Suppressor macrophage treated with lipopolysaccharide for 4 hours (primary cell): ENCODE results near the gene RUFY3.
"Not testable (repeated sequence)": the region's sequence is repeated elsewhere in the genome, so short reads cannot be mapped to it uniquely, and the experiment has no call there.

Experiments
- DNase-seq: peaks from one replicate; pipeline ENCODE4 v3.0.0-alpha.2; 2020

The RUFY3 gene

GRCh38 chr4:70788733-70789132 is 67.0 kb downstream of the RUFY3 start:
- DNase-seq = no peak

DNA sequence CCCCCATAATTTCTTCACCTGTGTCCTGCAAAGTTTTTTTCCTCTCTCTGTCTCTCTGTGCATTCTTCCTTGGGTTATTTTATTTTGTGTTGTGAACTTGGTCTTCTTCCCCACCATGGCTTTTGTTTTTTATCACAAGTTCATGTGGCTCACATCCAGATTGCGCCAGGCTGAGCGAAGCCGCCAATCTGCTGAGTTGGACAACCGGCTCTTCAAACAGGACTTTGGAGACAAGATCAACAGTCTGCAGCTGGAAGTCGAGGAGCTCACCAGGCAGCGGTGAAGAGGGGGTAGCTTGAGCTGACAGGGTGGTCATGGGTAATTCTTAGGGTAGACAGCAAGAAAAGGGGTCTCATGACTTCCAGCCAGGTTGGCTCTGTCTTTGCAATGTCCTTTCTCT is 71.9 kb downstream of the RUFY3 start:
- no peak for DNase-seq

DNA sequence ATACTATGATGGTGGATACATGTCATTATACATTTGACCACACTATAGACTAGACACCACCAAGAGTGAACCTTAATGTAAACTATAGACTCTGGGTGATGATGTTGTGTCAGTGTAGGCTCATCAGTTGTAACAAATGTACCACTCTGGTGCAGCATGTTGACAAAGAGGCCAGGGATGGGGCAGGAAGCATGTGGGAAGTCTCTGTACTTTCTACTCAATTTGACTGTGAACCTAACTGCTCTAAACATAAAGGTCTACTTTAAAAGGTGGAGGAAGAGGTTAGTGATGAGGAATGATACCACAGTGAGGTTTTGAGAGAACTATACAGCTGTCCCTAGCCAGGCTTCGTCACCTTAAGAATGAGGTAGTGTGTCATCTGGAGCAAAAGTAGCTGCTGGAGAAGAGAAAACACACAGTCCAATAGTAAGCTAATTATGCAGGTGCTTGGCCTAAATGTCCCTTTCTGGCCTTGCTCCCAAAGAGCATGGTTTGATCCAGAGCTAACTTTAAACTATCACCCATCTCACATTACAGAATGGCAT is 79.6 kb downstream of the RUFY3 start:
- no peak for DNase-seq

GRCh38 chr4:70802928-70803580 is 81.3 kb downstream of the RUFY3 start:
- no peak for DNase-seq

GRCh38 chr4:70808151-70808550 is 86.4 kb downstream of the RUFY3 start:
- peak; percentile 15 for DNase-seq

GRCh38 chr4:70815370-70815769 is 93.6 kb downstream of the RUFY3 start:
- DNase-seq = no peak

DNA sequence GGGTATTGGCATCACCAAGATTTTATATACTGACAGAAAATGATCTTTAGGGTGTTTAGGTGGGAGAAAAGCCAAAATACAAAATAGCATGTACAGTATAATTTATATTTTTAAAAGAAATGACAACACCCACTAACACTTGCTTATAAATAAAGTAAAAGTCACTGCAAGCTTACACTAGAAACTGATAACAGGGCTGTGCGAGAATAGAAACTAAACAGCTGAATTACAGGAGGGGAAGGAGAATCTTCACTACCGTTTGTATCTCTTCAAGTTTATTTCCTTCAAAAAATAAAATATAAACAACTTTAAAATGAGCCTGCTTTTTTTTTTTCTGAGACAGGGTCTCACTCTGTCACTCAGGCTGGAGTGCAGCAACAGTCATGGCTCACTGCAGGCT is 95.1 kb downstream of the RUFY3 start:
- no peak for DNase-seq

DNA sequence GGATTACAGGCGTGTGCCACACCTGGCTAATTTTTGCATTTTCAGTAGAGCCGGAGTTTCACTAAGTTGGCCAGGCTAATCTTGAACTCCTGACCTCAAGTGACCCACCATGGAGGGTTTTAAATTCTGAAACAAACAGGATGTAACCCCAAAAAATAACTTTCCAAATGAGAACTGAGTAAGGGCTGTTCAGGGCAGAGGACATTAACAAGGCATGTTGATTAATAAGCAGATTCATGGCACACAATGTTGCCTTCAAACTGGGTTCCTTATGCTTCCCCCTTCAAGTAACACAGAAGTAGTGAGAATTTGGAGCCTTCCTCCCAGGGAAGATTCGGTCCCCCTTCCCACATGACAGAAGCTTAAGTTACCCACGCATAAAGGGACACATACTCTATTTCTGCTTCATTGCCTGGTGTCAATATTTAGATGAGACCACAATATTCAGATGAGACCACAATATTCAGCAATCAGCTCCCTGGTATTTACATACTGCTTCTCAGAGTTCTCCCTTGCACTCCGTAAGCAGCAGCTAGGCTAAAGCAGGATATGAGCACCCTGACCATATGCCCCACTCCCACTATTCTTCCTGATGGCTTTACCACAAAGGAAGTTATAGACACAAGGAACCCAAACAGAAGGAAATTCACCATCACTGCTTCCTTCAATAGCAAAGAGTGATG is 96.5 kb downstream of the RUFY3 start:
- DNase-seq = peak; percentile 35

GRCh38 chr4:70818921-70819320 is 97.2 kb downstream of the RUFY3 start:
- DNase-seq = no peak

- DNase-seq = no peak
Measured at GRCh38 chr4:70829015-70829414, 107.3 kb downstream of the RUFY3 start.

DNA sequence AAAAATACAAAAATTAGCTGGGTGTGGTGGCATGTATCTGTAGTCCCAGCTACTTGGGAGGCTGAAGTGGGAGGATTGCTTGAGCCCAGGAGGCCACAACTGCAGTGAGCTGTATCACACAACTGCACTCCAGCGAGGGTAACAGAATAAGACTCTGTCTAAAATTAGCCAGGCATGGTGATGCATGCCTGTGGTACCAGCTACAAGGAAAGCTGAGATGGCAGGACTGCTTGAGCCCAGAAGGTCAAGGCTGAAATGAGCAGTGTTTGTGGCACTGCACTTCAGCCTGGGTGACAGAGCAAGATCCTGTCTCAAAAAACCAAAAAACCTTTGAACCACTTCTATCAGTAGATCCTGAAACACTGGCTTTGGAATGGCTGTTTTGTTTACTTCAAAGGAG is 107.7 kb downstream of the RUFY3 start:
- DNase-seq = no peak

DNA sequence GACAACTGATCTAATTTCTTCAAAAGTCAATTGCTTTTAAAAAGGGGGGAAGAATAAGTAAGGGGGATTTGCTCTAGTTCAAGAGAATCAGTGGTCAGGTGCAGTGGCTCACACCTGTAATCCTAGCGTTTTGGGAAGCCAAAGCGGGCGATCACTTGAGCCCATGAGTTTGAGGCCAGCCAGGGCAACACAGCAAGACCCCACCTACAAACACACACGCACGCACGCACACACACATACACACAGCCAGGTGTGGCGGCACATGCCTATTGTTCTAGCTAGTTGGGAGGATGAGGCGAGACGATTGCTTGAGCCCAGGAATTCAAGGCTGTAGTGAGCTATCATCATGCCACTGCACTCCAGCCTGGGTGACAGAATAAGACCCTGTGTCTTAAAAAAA is 108.3 kb downstream of the RUFY3 start:
- no peak for DNase-seq

- DNase-seq = no peak
Measured at GRCh38 chr4:70831293-70831692, 109.5 kb downstream of the RUFY3 start.

DNA sequence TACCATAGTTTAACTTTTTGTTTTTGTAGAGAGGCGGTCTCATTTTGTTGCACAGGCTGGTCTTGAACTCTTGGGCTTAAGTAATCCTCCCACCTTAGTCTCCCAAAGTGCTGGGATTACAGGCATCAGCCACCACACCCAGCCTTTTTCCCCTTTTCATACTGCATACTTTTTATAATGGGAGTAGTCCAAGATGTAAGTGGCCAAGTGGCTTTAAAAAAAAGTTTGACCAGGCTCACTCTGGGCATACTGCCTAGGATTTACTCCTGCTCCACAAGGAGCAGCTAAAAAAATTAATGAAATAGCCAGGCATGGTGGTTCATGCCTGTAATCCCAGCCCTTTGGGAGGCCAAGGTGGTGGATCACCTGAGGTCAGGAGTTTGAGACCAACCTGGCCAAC is 111.9 kb downstream of the RUFY3 start:
- DNase-seq = no peak

- no peak for DNase-seq
Measured at GRCh38 chr4:70836081-70836480, 114.3 kb downstream of the RUFY3 start.

DNA sequence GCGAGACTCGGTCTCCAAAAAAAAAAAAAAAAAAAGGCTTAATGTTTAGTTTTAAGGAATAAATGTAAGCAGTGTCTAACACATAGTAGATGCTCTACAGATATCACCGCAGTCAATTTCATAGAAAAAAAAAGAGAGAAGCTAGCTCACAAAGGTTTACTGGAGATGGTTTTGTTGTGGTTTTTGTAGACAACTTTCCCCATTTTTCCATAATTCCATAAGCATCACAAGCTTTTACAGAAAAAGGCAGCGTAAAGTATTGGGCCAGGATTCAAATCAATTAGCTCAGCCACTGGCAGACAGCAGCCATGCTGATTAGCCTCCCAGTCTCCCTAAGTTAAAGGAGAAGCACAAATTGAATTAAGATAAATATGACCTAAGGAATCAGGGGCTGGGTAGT is 116.4 kb downstream of the RUFY3 start:
- no peak for DNase-seq

GRCh38 chr4:70838666-70839588 is 117.2 kb downstream of the RUFY3 start:
- DNase-seq = peak; percentile 82

- peak; percentile 96 for DNase-seq
Measured at GRCh38 chr4:70839589-70840093, 117.9 kb downstream of the RUFY3 start, which contains the start of gene GRSF1. Gene GRSF1 (minus strand): TSS chr4:70839890. CDS start chr4:70839827, 63 bp downstream.

- DNase-seq = peak; percentile 48
Measured at GRCh38 chr4:70840137-70840536, 118.4 kb downstream of the RUFY3 start.

DNA sequence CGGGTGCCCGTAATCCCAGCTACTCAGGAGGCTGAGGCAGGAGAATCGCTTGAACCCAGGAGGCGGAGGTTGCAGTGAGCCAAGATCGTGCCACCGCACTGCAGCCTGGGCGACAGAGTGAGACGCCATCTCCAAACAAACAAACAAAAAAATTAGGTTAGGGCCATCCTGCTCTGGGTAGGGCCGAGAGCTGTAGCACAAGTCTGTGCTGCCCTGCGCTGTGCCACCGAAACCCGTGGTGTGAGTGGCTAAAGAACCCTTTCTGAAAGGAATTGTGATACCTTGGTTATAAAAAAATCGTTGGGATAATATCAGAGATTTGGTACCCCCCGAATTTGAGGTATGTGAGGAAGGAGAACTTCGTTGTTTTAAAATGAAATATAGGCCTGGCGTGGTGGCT is 118.9 kb downstream of the RUFY3 start:
- not testable (repeated sequence) for DNase-seq

DNA sequence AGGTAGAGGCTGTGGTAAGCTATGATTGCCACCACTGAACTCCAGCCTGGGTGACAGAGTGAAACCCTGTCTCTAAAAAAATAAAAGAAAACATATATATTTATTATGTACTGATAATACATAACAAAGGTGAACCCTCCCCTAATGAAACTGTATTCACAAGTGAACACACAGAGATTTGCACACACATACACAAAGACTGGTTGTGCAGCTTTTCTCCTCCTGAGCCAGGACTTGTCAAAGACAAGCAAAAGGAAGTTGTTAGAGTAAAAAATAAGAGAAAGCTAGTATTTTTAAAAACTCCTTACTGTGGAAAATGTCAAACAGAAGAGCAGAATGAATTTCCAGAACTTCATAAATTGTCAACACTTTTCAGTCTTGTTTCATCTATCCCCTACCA is 119.4 kb downstream of the RUFY3 start:
- no peak for DNase-seq

GRCh38 chr4:70841951-70842350 is 120.2 kb downstream of the RUFY3 start:
- DNase-seq = no peak
